D721Med (cell line): ENCODE measurements around the gene TBC1D22A.

Source experiments
- DNase-seq: peaks from one replicate; pipeline ENCODE4 v3.0.0; 2011; ENCODE audit warnings: low spot score; ENCODE audit not compliant: insufficient read length
- FAIRE-seq: peaks from 2 replicates; lab custom pipeline; 2011; peaks lifted over from hg19 to GRCh38; lab: Jason Lieb, UNC
- CTCF ChIP-seq: IDR thresholded peaks from 2 replicates; pipeline ENCODE4 v1.5.1; 2012; ENCODE audit warnings: mild to moderate bottlenecking, control low read depth; ENCODE audit not compliant: insufficient read depth; ENCODE audit errors: missing control alignments

The TBC1D22A gene

DNA sequence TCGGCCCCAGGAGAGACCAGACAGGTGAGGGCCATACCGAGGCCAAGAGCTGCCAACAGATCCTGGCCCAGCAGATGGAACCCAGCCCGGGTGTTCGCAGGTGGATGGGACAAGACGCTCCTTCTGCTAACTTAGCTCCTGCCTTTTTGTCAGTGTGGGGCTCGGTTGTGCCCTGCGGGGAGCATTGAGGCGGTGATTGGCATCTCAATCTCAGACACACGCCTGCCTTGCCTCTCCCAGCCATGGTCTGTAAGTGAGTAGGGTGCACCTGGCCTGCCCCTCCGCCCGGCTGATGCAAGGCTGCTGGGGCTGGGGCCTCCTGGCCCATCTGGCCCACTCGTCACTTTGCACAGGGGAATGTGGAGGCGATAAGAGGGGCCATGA lies 350.1 kb downstream of the TBC1D22A start:
- no peak for FAIRE-seq
- no peak for DNase-seq
- no peak for TF ChIP-seq CTCF

- no peak for FAIRE-seq
- DNase-seq, result no peak
- no peak for TF ChIP-seq CTCF
These were observed 350.8 kb downstream of the TBC1D22A start for GRCh38 chr22:47112994-47113852.

DNA sequence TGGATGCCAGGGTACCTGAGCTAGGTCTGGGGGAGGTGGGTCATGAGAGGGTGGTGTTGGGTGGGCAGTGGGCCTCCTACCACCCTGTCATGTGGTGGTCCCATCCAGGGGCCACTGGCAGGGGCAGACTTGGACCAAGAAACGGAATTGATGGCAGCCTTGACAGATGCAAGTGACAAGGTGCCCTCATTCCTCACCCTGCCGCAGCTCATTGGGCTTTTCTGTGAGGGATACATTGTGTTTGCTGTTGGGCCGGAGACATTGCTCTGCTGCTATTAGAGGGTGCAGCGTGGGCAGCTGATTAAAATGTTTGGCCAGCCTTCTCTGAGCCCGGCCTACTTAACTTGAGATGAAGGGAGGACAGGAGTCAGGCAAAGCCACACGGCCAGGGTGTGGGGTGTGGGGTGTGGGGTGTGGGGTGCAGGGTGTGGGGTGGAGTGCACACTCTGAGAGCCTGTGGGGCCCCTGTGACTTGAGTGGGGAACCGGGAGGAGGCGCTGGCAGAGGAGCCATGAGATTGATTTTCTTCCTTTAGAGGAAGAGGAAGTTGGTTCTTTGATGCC lies 351.5 kb downstream of the TBC1D22A start:
- no peak for TF ChIP-seq CTCF
- DNase-seq (no peak), FAIRE-seq (no peak)

DNA sequence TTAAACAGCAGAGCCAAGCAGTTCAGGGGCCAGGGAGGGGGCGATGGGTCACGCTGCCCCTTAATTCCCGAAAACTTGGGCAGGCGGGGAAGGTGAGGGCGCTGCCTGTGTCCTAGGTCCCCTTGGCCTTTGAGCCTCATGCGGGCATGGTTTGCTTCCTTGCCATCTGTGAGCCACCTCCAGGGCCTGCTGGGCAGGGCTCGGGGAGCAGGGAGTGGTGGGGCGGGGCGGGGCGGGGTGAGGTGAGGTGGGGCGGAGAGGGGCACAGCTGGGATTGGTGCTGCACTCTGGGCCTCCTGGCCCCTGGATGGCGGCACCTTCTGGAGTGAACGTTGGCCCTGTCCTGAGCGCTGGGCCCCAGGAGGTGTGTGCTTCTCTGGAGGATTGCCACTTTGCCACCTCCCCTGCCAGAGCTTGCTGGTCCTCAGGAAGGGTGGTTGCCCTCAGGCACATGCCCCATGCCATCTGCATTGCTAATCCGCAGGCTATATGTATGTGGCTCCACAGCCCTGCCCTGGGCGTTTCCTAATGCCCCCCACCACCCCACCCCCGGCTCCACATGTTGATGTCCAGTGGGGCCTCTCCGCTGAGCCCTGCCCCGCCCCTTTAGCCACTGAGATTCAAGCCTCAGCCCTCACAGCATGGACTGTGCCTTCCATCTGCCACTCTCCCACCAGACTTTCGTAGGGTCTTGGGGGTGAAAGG lies 352.5 kb downstream of the TBC1D22A start:
- no peak for TF ChIP-seq CTCF
- DNase-seq (no peak), FAIRE-seq (no peak)

DNA sequence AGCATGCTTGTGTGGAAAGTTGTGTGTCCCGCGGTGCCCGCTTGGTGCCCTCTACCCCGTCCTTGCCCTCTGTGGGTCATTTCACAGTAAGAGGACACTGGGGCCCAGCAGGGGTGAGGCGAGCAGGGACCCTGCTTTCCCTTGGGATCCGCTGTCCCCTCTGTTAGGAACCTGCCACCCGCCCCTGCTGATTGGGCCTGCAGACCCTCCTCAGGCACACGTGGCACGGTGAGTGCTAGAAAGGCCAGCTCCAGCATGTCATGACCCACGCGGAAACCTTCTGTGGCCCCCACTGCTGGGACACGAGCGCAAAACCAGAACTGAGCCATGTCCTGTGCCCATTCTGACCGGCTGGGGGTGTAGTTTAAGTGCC lies 353.1 kb downstream of the TBC1D22A start:
- DNase-seq (no peak), FAIRE-seq (no peak)
- no peak for TF ChIP-seq CTCF

DNA sequence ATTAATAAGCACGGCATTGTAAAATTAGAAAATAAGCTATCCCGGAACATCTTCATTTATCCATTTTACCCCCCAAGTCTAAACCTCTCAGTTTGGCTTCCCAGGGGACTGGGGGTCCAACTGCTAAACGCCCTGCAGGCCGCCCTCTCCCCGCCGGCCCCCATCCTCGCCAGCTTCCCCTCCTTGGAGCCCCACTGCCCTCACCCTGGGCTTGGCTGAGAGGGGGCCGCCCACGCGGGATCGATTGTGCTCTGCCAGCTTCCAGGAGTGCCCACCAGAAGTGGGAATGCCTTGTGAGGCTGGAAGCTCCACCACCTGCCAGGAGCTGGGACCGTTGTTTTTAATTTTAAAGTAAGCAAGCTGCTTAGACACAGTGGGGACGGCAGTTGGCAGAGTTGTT lies 353.5 kb downstream of the TBC1D22A start:
- TF ChIP-seq CTCF, result no peak
- FAIRE-seq (no peak), DNase-seq (no peak)
